Astrocyte of the spinal cord (primary cell): ENCODE results near the gene NRXN2.

Experiments
- DNase-seq: peaks from one replicate; pipeline ENCODE4 v3.0.0; 2011; ENCODE audit warnings: low read depth, low spot score
- H3K4me3 ChIP-seq: 2 replicates; pipeline ENCODE4 v1.5.1; 2011; ENCODE audit warnings: low read depth, mild to moderate bottlenecking, low read length, moderate library complexity
- CTCF ChIP-seq: IDR thresholded peaks from 2 replicates; pipeline ENCODE4 v1.5.1; 2012; ENCODE audit warnings: low read depth, mild to moderate bottlenecking, low read length, inconsistent platforms
- in situ Hi-C: cut with HindIII; loops from 2 replicates; pipeline ENCODE4 v1.10.0; 2017; ENCODE audit warnings: low sequenced_read_pairs

The NRXN2 gene

DNA sequence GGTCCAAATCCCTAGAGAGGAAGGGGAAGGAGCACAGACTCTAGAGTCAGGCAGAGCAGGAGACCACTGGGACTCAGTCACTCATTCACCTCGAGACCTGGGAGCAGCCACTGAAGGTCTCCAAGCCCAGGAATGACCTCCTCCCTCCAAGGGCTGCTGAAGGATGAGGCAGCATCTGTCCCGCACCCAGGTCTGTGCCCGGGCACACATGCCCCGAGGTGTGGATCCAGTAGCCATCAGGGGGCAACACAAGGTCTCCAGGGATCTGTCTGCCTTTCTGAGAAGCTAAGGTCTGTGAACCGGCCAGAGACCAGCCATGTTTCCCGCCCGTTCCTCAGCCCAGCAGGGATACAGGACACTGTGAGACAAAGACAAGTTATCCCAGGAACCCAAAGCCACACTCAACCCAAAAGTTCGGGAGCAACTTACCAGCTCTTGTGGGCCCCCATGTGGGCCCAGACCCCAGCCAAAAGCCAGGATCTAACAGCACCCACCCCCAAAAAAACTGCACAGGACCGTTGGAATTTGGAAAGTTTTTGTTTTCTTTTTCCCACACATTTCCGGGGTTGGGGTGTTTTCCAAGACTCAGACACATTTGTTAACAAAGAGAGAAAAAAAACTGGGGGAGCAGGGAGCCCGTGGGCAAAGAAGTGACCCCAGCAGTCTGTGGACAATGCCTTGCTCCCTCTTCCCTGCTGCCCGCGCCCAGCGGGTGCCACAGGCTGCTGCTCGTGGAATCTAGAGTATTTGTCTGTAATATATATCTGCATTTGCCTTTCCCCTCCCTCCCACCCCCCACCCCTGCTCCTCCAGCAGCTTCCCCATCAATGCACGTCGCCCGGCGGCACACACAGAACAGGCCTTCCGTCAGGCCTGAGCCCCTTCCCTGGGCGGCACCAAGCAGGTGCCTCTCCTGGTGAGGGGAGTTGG, 117.1 kb downstream of the NRXN2 start:
- H3K4me3 ChIP-seq = no peak overlapping the region
- in situ Hi-C loops = no loop called here
- DNase-seq = no peak
- no peak for TF ChIP-seq CTCF

DNA sequence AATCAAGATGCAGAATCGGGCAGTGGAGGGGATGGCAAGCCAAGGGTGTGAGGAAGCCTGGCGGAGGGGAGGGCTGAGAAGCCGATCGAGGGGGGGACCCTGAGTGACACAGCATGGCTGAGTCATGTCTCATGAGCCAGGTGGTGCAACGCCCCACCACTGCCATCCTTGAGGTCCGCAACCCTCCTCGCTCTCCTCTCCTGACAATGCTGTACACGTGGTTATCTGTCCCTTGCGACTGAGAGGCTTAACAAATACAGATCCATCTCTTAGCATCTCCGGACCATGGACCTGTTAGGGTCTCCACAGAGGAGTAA, 117.8 kb downstream of the NRXN2 start:
- no peak overlapping the region for H3K4me3 ChIP-seq
- in situ Hi-C loops = no loop called here
- no peak for TF ChIP-seq CTCF
- no peak for DNase-seq

DNA sequence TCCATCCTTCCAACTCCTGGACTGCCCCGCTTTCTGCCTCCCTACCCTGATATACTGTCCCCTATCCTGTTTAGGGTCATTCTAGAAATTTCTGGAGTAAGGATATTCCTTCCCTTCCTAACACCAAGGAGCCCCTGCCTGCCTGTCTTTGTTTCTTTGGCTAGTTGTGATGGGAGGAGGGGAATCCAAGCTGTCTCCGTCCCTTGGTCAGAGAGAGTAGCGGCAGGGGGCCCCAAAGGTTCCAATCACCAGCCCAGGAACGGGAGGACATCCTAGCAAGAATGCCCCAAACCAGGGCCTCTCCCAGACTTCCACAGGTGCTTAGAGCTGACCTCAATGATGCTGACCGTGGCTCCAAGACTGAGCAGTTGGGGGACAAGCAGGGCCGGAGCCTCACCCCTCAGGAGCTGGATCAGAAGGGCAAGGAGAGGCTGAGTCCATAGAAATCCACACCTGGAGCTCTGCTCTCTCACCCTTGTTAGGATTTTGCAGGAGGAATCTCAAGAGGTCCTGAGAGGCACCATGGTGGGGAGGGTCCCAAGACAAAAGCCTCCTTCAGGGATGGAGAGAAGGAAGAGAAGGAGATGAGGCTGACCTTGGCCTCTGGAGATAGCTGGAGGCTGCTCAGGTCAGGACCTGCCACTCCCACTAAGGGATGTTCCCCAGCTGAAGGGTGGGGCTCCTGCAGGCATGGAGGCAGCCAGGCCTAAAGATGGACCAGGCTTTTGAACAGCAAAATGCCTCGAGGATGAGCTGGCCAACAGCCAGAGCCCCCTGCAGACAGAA, 118.3 kb downstream of the NRXN2 start:
- in situ Hi-C loops = no loop called here
- H3K4me3 ChIP-seq = no peak overlapping the region
- DNase-seq = no peak
- no peak for TF ChIP-seq CTCF

GRCh38 chr11:64603411-64604110, 119.4 kb downstream of the NRXN2 start:
- no peak overlapping the region for H3K4me3 ChIP-seq
- TF ChIP-seq CTCF = no peak
- in situ Hi-C loops = no loop called here
- DNase-seq = no peak

DNA sequence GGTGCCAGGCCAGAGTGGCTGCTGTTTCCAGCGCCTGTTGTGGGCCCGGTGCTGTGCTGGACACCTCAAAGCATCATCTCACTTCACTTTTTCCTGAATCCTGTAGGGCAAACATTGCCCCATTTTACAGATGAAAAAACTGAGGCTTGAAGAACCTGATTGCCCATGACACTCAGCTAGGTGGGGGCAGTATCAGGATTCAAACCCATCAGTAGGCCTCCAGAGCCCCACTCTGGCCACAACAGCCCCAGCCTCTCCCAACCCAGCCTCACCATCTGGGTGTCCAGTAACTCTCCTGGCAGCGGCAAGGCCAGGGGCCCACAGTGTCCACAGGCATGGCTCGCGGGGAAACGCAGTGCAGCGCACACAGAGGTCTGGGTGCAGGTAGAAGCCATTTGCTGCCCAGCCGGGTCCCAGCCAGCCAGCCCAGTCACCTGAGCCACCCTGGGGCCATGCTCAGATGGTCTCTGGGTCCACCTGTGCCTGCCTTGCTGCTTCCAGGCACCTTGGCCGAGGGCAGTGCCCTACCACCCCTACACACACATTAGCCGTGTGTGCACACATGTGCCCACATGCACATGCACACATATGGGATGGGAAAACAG, 120.4 kb downstream of the NRXN2 start:
- DNase-seq = no peak
- no peak overlapping the region for H3K4me3 ChIP-seq
- in situ Hi-C loops = no loop called here
- no peak for TF ChIP-seq CTCF
